HG03432 (cell line): ENCODE measurements around the gene CAPN9.

ENCODE experiments used
- ATAC-seq: cut with Tn5 transposase; IDR thresholded peaks from one replicate; pipeline ENCODE4 v1.9.1; 2021; ENCODE audit warnings: mild to moderate bottlenecking, moderate library complexity; ENCODE audit not compliant: unreplicated experiment

The CAPN9 gene

GRCh38 chr1:230794431-230794830, 47.2 kb downstream of the CAPN9 start:
- ATAC-seq = no peak

- ATAC-seq = no peak
These were observed 47.9 kb downstream of the CAPN9 start for GRCh38 chr1:230794871-230795605.

- ATAC-seq = no peak
These were observed 49.4 kb downstream of the CAPN9 start for GRCh38 chr1:230796626-230797025.

GRCh38 chr1:230797376-230797920, 50.3 kb downstream of the CAPN9 start:
- ATAC-seq = no peak

GRCh38 chr1:230797942-230798365, 50.8 kb downstream of the CAPN9 start:
- ATAC-seq = no peak

- no peak for ATAC-seq
These were observed 51.3 kb downstream of the CAPN9 start for GRCh38 chr1:230798491-230798890.

GRCh38 chr1:230800891-230801840, 54.0 kb downstream of the CAPN9 start:
- ATAC-seq = no peak

GRCh38 chr1:230804396-230804795, 57.2 kb downstream of the CAPN9 start:
- ATAC-seq = no peak

GRCh38 chr1:230806552-230806951, 59.4 kb downstream of the CAPN9 start:
- no peak for ATAC-seq

- no peak for ATAC-seq
These were observed 59.8 kb downstream of the CAPN9 start for GRCh38 chr1:230807029-230807428.

GRCh38 chr1:230807561-230808280, 60.5 kb downstream of the CAPN9 start:
- no peak for ATAC-seq

GRCh38 chr1:230808281-230808872, 61.2 kb downstream of the CAPN9 start:
- ATAC-seq = no peak

GRCh38 chr1:230809256-230809990, 62.2 kb downstream of the CAPN9 start:
- no peak for ATAC-seq

- ATAC-seq = no peak
These were observed 65.4 kb downstream of the CAPN9 start for GRCh38 chr1:230812568-230812967.

GRCh38 chr1:230814949-230815692, 67.9 kb downstream of the CAPN9 start:
- ATAC-seq = no peak

GRCh38 chr1:230816018-230816417, 68.8 kb downstream of the CAPN9 start:
- no peak for ATAC-seq

- no peak for ATAC-seq
These were observed 71.2 kb downstream of the CAPN9 start for GRCh38 chr1:230818367-230818766.

GRCh38 chr1:230818901-230819300, 71.7 kb downstream of the CAPN9 start:
- ATAC-seq = no peak

GRCh38 chr1:230819976-230820375, 72.8 kb downstream of the CAPN9 start:
- ATAC-seq = no peak
